Sigmoid colon (tissue), 7 donors: Measurements from ENCODE around the gene TMEM9. TPM values are rescaled to one million over a fixed set of nuclear protein-coding genes. Genes with fewer than 3 reads are reported as not detected.

Source experiments
- DNase-seq: peaks from one replicate; pipeline ENCODE4 v3.0.0-alpha.2; 2019
- H3K27ac ChIP-seq, 4 donors: fragments of 200-600 bp; sonication (generic); one replicate each; pipeline ENCODE4 v1.5.1; 2016 to 2019; ENCODE audit warnings: mild to moderate bottlenecking in 1 of 4
- H3K27me3 ChIP-seq, 3 donors: fragments of 200-600 bp; sonication (generic); one replicate each; pipeline ENCODE4 v1.5.1; 2019; ENCODE audit warnings: mild to moderate bottlenecking in 1 of 3
- H3K36me3 ChIP-seq, 4 donors: fragments of 200-600 bp; sonication (generic); one replicate each; pipeline ENCODE4 v1.5.1; 2016 to 2019
- H3K4me1 ChIP-seq, 4 donors: fragments of 200-600 bp; sonication (generic); one replicate each; pipeline ENCODE4 v1.5.1; 2017 to 2019
- H3K4me3 ChIP-seq, 4 donors: fragments of 200-600 bp; sonication (generic); one replicate each; pipeline ENCODE4 v1.5.1; 2017 to 2019; ENCODE audit warnings: mild to moderate bottlenecking in 2 of 4, moderate library complexity in 1 of 4
- H3K9me3 ChIP-seq, 4 donors: fragments of 200-600 bp in 3 of 4; sonication (generic) in 3 of 4; one replicate each; pipeline versions ENCODE4 v1.5.1 to v1.6.1; 2013 to 2019
- CTCF ChIP-seq, 4 experiments: fragments of 450-650 bp in 3 of 4; fragments of 200-600 bp in 1 of 4; IDR thresholded peaks; one replicate each; pipeline ENCODE4 v1.5.1; 2016 to 2019; ENCODE audit warnings: antibody characterized with exemption in 4 of 4, mild to moderate bottlenecking in 3 of 4, moderate library complexity in 2 of 4
- EP300 ChIP-seq, 4 donors: sonication (generic); formaldehyde crosslinking; IDR thresholded peaks; one replicate each; pipeline ENCODE4 v1.6.1; 2017; ENCODE audit warnings: antibody characterized with exemption in 4 of 4
- POLR2A ChIP-seq, 2 donors: fragments of 450-650 bp; IDR thresholded peaks; one replicate each; pipeline ENCODE4 v1.6.1; 2016; ENCODE audit warnings: antibody characterized with exemption in 2 of 2, mild to moderate bottlenecking in 2 of 2, moderate library complexity in 2 of 2
- POLR2AphosphoS5 ChIP-seq, 4 donors: sonication (generic); formaldehyde crosslinking; IDR thresholded peaks; one replicate each; pipeline ENCODE4 v1.6.1; 2017; ENCODE audit warnings: antibody characterized with exemption in 4 of 4
- WGBS, 2 donors: extraction: QIAGEN DNeasy Blood & Tissue Kit; methylation state at CpG; one replicate each; pipeline ENCODE4 v1.1.7; 2013; 5-methylcytosine and 5-hydroxymethylcytosine counted together
- intact Hi-C: fragments of 100-400 bp; cut with DNase I; formaldehyde crosslinking; loops from one replicate; pipeline ENCODE4 v1.15.1; 2023
- polyA plus RNA-seq, 3 donors: library from polyadenylated mRNA; stranded (reverse); fragments of 200-250 nt; gene quantifications; one replicate each; pipeline ENCODE4 v1.2.3, GENCODE V29; 2013
- total RNA-seq, 4 donors: library from RNA; depleted of rRNA; stranded (reverse); fragments of >200 nt; gene quantifications; one replicate each; pipeline ENCODE4 v1.1.0, GENCODE V29; 2016
- donor health status: healthy with polysubstance abuse.
- donor health status: Bipolar disorder and iron deficiency.
- donor health status: healthy.

Gene TMEM9
- total and polyA plus RNA-seq, 7 donors: 12.9 to 78.3 (median 56.2) TPM

GRCh38 chr1:201092738-201093137, 61.5 kb downstream of the TMEM9 start:
- TF ChIP-seq POLR2A (IDR thresholded peaks at IDR 0.05) (no peak), EP300 (IDR thresholded peaks at IDR 0.05) (no peak), POLR2AphosphoS5 (IDR thresholded peaks at IDR 0.05) (no peak), CTCF (IDR thresholded peaks at IDR 0.05) (no peak)
- Histone ChIP-seq H3K4me1 (no peaks in the 10 kb centered on the region), H3K27ac (no peak overlapping the region), H3K27me3 (no peaks in the 10 kb centered on the region), H3K4me3 (no peak overlapping the region), H3K36me3 (no peaks in the 10 kb centered on the region), H3K9me3 (no peaks in the 10 kb centered on the region)
- WGBS, 2 donors: 91 to 93% methylated on average over 3 of the region's 3 CpGs
- no peak for DNase-seq
- intact Hi-C loops: no loop called here

- TF ChIP-seq CTCF (IDR thresholded peaks at IDR 0.05) (no peak), POLR2A (IDR thresholded peaks at IDR 0.05) (no peak), POLR2AphosphoS5 (IDR thresholded peaks at IDR 0.05) (no peak), EP300 (IDR thresholded peaks at IDR 0.05) (no peak)
- Histone ChIP-seq H3K36me3 (no peaks in the 10 kb centered on the region), H3K27me3 (no peaks in the 10 kb centered on the region), H3K27ac (no peak overlapping the region), H3K9me3 (no peaks in the 10 kb centered on the region), H3K4me1 (no peaks in the 10 kb centered on the region), H3K4me3 (no peak overlapping the region)
- intact Hi-C loops: no loop called here
- WGBS, 2 donors: 85 to 91% methylated on average over 4 of the region's 4 CpGs
- no peak for DNase-seq
Measured at GRCh38 chr1:201091256-201091655, 63.0 kb downstream of the TMEM9 start.

GRCh38 chr1:201090541-201090940, 63.7 kb downstream of the TMEM9 start:
- 79 to 89% methylated on average over 4 of the region's 4 CpGs for WGBS, 2 donors
- no peaks in the 10 kb centered on the region for H3K36me3 ChIP-seq
- no peak for DNase-seq

GRCh38 chr1:201089596-201089995, 64.7 kb downstream of the TMEM9 start:
- intact Hi-C loops: no loop called here
- DNase-seq: no peak
- no peak for TF ChIP-seq CTCF (IDR thresholded peaks at IDR 0.05)
- no peak for TF ChIP-seq POLR2AphosphoS5 (IDR thresholded peaks at IDR 0.05)
- no peak for TF ChIP-seq POLR2A (IDR thresholded peaks at IDR 0.05)
- TF ChIP-seq EP300 (IDR thresholded peaks at IDR 0.05): no peak
- no peaks in the 10 kb centered on the region for H3K4me1 ChIP-seq
- no peak overlapping the region for H3K27ac ChIP-seq
- H3K36me3 ChIP-seq: no peaks in the 10 kb centered on the region
- WGBS, 2 donors: 87 to 90% methylated on average over 5 of the region's 5 CpGs
- no peaks in the 10 kb centered on the region for H3K27me3 ChIP-seq
- H3K9me3 ChIP-seq: no peaks in the 10 kb centered on the region
- H3K4me3 ChIP-seq: no peak overlapping the region

More at GRCh38 chr1:201090541-201090940, 63.7 kb downstream of the TMEM9 start:
- TF ChIP-seq POLR2A (IDR thresholded peaks at IDR 0.05) (no peak), EP300 (IDR thresholded peaks at IDR 0.05) (no peak), POLR2AphosphoS5 (IDR thresholded peaks at IDR 0.05) (no peak), CTCF (IDR thresholded peaks at IDR 0.05) (no peak)
- Histone ChIP-seq H3K27me3 (no peaks in the 10 kb centered on the region), H3K4me3 (no peak overlapping the region), H3K9me3 (no peaks in the 10 kb centered on the region), H3K4me1 (no peaks in the 10 kb centered on the region), H3K27ac (no peak overlapping the region)
- intact Hi-C loops: no loop called here

GRCh38 chr1:201088901-201089525, 65.3 kb downstream of the TMEM9 start:
- Histone ChIP-seq H3K4me1 (no peaks in the 10 kb centered on the region), H3K27ac (no peak overlapping the region), H3K4me3 (no peak overlapping the region), H3K27me3 (no peaks in the 10 kb centered on the region), H3K9me3 (no peaks in the 10 kb centered on the region), H3K36me3 (no peaks in the 10 kb centered on the region)
- TF ChIP-seq POLR2AphosphoS5 (IDR thresholded peaks at IDR 0.05) (no peak), CTCF (IDR thresholded peaks at IDR 0.05) (no peak), POLR2A (IDR thresholded peaks at IDR 0.05) (no peak), EP300 (IDR thresholded peaks at IDR 0.05) (no peak)
- 92 to 93% methylated on average over 19 of the region's 19 CpGs for WGBS, 2 donors
- DNase-seq: no peak
- intact Hi-C loops: no loop called here
